ENCODE measurements around the gene IQCH. TPM values are rescaled to one million over a fixed set of nuclear protein-coding genes. Genes with fewer than 3 reads are reported as not detected.
"Not testable (repeated sequence)": the region's sequence is repeated elsewhere in the genome, so short reads cannot be mapped to it uniquely, and the experiment has no call there.

IQCH gene
- total RNA-seq, 1 donor from 2014 or later: 0.51 TPM

GRCh38 chr15:67329984-67330733, 75.6 kb downstream of the IQCH start:
- DNase-seq (ENCODE audit: missing footprints) (no peak), ATAC-seq (no peak)
- intact Hi-C loops (cut with DNase I): no loop called here

- intact Hi-C loops (cut with DNase I): no loop called here
- DNase-seq (ENCODE audit: missing footprints) (no peak), ATAC-seq (peak; percentile 94)
Measured at GRCh38 chr15:67331676-67332075, 77.1 kb downstream of the IQCH start.

- ATAC-seq (no peak), DNase-seq (ENCODE audit: missing footprints) (no peak)
- intact Hi-C loops (cut with DNase I): no loop called here
Measured at GRCh38 chr15:67335026-67335425, 80.4 kb downstream of the IQCH start.

- no peak for ATAC-seq
- intact Hi-C loops (cut with DNase I): no loop called here
- no peak for DNase-seq (ENCODE audit: missing footprints)
Measured at GRCh38 chr15:67335534-67336222, 81.1 kb downstream of the IQCH start.

GRCh38 chr15:67340630-67341029, 86.0 kb downstream of the IQCH start:
- intact Hi-C loops (cut with DNase I): no loop called here
- ATAC-seq: no peak
- no peak for DNase-seq (ENCODE audit: missing footprints)

- intact Hi-C loops (cut with DNase I): no loop called here
- no peak for ATAC-seq
- DNase-seq (ENCODE audit: missing footprints): no peak
Measured at GRCh38 chr15:67341539-67341938, 87.0 kb downstream of the IQCH start.

- ATAC-seq: no peak
- intact Hi-C loops (cut with DNase I): no loop called here
- no peak for DNase-seq (ENCODE audit: missing footprints)
Measured at GRCh38 chr15:67343206-67343605, 88.6 kb downstream of the IQCH start.

- DNase-seq (ENCODE audit: missing footprints) (no peak), ATAC-seq (no peak)
- intact Hi-C loops (cut with DNase I): no loop called here
Measured at GRCh38 chr15:67349634-67350033, 95.0 kb downstream of the IQCH start.

- intact Hi-C loops (cut with DNase I): no loop called here
- DNase-seq (ENCODE audit: missing footprints): no peak
- no peak for ATAC-seq
Measured at GRCh38 chr15:67350042-67350441, 95.5 kb downstream of the IQCH start.

GRCh38 chr15:67358391-67358790, 103.8 kb downstream of the IQCH start:
- intact Hi-C loops (cut with DNase I): no loop called here
- no peak for ATAC-seq
- DNase-seq (ENCODE audit: missing footprints): no peak

- intact Hi-C loops (cut with DNase I): no loop called here
- no peak for ATAC-seq
- no peak for DNase-seq (ENCODE audit: missing footprints)
Measured at GRCh38 chr15:67358812-67359211, 104.2 kb downstream of the IQCH start.

- DNase-seq (ENCODE audit: missing footprints) (no peak), ATAC-seq (no peak)
- intact Hi-C loops (cut with DNase I): no loop called here
Measured at GRCh38 chr15:67359431-67360079, 105.0 kb downstream of the IQCH start.

- intact Hi-C loops (cut with DNase I): no loop called here
- ATAC-seq: no peak
- no peak for DNase-seq (ENCODE audit: missing footprints)
Measured at GRCh38 chr15:67361100-67361499, 106.5 kb downstream of the IQCH start.

- DNase-seq (ENCODE audit: missing footprints); intact Hi-C loops (cut with DNase I); ATAC-seq: not testable (repeated sequence)
Measured at GRCh38 chr15:67363712-67364111, 109.1 kb downstream of the IQCH start.

GRCh38 chr15:67365994-67366393, 111.4 kb downstream of the IQCH start:
- DNase-seq (ENCODE audit: missing footprints) (no peak), ATAC-seq (no peak)
- intact Hi-C loops (cut with DNase I): no loop called here

GRCh38 chr15:67366904-67367303, 112.3 kb downstream of the IQCH start:
- intact Hi-C loops (cut with DNase I): no loop called here
- DNase-seq (ENCODE audit: missing footprints): no peak
- ATAC-seq: no peak

- DNase-seq (ENCODE audit: missing footprints) (no peak), ATAC-seq (no peak)
- intact Hi-C loops (cut with DNase I): no loop called here
Measured at GRCh38 chr15:67369359-67369998, 114.9 kb downstream of the IQCH start.

- intact Hi-C loops (cut with DNase I): no loop called here
- no peak for ATAC-seq
Measured at GRCh38 chr15:67370206-67370954, 115.8 kb downstream of the IQCH start.

GRCh38 chr15:67372543-67372942, 118.0 kb downstream of the IQCH start:
- ATAC-seq (no peak), DNase-seq (ENCODE audit: missing footprints) (no peak)
- intact Hi-C loops (cut with DNase I): no loop called here

More at GRCh38 chr15:67370206-67370954, 115.8 kb downstream of the IQCH start:
- no peak for DNase-seq (ENCODE audit: missing footprints)

Data from Right ventricle myocardium inferior (tissue), 1 donor.